NCI-H1436 treated with DMSO at 0.1 percent for 48 hours (cell line): ENCODE results near the gene MAPK8IP2.
"Not testable (repeated sequence)": the region's sequence is repeated elsewhere in the genome, so short reads cannot be mapped to it uniquely, and the experiment has no call there.

Source experiments
- DNase-seq: peaks from one replicate; lab custom pipeline; 2025; lab: John Stamatoyannopoulos, UW

MAPK8IP2 gene

DNA sequence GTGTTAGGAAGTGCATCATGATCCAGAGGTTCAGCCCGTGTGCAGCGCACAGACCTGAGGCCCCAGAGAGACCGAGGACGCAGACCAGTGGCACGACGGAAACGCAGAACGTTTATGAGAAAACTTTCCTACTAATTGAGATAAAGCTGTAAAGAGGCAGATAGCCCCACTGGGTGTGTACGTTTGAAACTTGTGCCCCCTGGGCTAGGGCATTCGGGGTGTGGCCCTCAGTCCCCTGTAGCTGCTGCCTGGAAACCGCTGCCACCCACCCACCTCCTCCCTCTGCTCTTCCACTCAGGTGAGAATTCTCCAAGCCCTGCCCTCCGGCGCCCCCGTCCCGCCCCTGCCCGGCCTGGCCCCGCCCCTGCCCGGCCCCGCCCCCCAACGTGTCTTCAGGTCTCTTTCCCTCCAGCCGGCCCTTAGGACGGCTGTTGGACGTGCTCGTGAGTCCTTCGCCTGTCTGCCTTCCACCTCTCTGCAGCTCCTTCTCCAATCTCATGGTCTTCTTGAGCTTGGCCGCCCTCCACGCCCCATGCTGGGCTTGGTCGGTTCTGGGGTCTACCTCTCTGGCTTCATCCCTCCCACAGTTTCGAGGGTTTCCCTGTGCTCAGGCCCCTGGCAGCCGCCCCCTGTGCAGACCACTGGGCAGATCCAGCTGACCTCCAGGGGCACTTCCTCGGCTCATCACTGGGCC is 12.1 kb downstream of the MAPK8IP2 start:
- no peak for DNase-seq

DNA sequence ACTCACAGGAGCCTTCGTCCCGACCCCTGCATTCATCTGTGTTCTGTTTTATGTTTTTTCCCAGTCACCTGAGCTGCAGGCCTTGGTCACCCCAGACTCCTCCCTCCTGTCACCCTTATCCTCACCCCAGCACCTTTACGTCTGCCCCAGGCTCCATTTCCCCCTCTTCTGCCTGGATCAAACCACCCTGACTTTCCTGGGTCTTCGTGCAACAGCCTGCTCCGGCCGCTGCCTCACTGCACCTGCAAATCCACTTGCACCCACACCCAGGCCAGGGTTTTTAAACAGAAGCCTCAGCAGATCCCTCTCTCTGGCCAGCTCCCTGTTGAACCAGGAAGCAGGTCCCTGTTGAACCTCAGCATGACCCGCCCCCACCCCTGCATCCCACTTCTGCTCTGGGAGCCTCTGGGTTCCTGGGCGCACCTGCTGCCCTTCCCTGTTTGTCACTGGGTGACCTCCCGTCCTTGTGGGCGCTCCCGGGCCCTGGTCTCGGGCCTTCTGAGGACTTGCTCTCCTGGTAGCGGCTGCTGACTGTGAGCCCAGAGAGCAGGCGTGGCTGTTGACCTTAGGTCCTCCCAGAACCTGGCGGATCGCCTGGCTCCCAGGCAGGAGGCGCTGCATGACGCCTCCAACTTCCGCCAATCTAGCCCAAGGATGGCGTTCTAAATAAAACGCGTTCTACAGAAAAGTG is 12.8 kb downstream of the MAPK8IP2 start:
- DNase-seq = no peak

DNA sequence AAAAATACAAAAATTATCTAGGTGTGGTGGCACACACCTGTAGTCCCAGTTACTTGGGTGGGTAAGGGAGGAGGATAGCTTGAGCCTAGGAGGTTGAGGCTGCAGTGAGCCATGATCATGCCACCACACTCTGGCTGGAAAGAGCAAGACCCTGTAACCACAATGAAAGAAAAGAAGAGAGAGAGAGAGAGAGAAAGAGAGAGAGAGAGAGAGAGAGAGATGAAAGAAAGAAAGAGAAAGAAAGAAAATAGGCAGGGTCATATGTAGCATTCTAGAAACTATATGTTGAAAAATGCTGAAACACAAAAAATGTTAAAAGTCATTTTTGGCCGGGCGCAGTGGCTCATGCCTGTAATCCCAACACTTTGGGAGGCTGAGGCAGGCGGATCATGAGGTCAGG is 13.7 kb downstream of the MAPK8IP2 start:
- DNase-seq = not testable (repeated sequence)

DNA sequence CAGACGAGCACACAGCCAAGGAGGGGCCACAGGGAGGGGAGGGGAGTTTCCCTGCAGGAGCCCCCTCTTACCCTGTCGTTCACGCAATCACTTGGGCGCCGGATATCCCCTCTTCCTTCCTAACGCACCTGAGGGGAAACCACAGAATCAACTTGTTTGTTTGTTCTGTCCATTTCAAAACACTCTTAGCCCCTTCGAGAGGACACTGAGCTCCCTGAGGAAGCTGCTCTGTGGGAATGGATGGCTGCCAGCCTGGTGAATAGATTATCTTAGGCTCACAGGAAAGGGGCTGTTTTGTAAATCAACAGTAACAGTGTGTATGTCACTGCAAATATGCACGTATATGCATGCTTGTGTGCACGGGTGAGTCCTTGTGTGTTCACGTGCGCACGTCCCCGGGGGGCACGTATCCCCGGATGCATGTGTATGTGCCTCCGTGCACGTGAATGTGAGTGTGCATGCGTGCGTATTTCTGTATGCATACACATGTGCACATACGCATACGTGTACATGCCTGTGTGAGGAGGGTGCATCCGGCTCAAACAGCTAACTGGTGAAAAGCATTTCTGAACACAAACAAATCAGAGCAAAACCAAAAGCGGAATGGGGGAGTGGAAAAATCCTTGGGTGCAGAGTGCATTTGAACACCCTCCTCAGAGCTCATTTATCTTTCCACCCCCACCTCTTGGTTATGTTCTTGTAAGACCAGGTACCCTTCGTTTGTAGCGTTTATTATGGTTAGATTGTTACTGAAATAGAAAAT is 20.2 kb downstream of the MAPK8IP2 start:
- DNase-seq = no peak

DNA sequence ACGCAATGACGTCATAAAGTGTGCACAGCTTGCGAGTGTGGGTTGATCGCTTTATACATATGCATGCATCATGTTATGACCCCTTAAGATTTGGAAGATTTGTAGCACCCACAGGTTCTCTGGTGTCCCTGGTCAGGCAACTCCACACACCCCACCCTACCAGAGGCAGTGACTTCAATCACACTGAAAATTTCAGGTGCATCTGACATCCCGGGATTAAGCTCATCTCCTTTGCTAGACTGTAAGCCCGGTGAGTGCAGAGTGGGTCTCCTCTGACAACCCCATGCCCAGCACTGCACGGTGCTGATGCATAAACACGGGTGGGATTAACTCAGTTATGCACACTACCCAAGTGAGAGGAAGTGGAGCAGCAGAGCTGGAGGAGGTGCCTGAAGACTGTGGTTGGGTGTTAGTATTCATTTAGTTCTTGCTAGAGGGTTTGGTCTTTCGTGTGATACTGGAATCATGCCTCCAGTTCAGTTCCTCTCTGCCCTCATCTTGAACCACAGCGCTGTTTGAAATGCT is 20.8 kb downstream of the MAPK8IP2 start:
- DNase-seq = no peak

DNA sequence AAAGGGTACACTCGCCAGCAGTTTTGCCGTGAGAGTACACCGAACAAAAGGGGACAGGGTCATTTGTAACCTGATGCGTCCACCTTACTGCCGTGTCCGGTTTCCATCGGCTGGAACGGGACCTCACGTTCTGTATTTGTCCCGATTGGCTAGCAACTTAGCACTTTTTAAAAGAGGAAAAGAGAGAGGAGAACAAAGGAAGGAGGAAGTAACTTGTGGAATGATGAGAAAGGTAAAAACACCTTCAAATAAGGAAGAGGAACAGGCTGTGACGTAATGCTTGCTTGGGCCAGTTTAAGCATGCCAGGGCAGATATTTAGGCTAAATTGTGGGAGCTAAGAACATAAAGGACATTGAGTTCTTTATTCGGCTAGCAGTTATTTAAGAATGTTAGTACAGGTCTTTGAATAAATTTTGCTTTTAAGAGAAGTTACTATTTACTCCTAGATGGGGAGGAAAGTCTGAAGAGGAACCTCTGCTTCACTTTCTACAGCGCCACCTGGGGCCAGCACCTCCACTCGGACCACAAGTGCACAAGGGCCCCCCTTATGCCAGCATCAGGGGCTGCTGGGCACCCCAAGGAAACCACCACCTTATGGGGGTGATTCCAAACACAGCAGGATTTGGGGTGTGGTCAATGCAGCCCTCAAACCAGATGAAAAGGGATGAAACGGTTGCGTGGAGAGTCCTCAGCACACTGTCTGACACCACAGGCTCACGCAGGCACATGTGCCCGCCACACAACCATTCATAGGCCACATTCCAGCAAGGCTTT is 21.5 kb downstream of the MAPK8IP2 start:
- DNase-seq = no peak

DNA sequence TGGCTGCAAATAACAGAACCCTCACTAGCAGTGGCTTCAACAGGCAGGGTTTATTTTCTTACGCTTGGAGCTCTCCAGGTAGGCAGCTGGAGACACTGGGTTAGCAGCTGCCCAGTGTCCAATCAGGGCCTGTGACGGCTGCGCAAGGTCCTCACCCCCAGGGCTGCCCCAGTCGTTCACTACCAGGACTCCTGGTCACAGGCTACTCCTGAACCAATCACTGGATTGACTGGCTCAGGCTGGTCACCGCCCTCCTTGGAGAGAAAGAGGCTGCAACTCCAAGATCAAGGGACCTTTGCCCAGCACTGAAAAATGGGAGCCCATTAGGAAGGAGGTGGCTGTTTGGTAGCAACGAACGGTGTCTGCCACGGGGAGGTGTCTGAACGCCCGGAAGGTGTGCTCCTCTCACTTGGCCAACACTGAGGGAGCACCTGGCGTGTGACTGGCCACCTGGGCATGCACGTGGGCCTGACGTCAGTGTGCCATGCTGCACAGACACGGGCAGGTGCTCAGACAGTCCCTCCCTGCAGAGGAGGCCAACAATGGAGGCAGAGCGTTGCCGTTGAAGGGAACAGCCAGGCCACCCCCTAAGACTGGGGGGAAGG is 22.2 kb downstream of the MAPK8IP2 start:
- peak; percentile 53 for DNase-seq

DNA sequence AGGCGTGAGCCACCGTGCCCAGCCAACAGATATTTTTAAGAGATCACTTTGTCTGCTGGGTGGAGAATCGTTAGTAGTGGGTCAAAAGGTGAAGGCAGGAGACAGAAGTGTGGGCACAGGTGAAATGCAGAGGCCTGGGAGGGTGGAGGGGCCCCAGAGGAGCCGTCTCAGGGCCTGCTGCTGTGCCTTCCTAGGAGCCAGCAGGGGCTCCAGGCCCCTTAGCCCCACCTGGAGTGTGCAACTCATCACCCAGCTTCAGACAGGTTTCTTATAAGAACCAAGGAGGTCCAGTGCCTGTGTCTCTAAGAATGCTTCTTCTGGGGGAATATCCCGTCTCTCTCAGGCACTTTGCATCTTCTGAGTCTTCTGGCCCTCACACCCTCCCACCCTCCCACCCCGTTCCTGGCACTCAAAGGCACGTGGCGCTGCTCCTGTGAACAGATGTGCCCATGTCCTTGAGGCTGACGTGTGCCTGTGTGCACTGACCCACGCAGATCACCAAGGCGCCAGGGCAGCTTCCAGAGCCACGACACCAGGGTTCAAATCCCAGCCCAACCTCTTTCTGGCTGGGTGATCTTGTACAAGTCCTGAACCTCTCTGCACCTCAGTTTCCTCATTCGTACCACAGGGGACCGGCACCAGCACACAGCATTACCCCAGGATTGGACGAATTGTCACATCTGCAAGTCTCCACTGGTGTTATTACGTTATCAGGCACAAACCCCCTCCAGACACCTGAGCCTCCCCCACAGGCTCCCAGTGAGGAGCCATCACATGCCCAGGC is 23.9 kb downstream of the MAPK8IP2 start:
- DNase-seq = no peak

DNA sequence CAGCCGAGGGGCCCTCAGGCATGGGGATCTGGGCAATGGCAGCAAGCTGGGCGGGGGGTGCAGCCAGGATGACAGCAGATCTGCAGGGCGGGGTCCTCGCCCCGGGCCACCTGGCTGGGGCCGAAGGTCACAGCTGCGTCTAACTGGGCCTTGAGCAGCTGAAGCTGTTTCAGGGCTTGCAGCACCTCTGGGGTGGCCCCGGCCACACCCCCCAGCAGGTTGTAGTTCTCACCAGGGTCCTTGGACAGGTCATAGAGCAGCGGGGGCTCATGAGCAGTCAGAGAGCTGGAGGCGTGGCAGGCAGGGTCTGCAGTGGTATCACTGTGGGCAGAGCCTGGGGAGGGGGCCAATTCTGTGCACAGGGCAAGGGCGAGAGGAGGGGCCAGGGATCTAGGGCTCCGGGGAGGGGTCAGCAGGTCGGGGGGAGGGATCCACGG is 24.6 kb downstream of the MAPK8IP2 start:
- no peak for DNase-seq

DNA sequence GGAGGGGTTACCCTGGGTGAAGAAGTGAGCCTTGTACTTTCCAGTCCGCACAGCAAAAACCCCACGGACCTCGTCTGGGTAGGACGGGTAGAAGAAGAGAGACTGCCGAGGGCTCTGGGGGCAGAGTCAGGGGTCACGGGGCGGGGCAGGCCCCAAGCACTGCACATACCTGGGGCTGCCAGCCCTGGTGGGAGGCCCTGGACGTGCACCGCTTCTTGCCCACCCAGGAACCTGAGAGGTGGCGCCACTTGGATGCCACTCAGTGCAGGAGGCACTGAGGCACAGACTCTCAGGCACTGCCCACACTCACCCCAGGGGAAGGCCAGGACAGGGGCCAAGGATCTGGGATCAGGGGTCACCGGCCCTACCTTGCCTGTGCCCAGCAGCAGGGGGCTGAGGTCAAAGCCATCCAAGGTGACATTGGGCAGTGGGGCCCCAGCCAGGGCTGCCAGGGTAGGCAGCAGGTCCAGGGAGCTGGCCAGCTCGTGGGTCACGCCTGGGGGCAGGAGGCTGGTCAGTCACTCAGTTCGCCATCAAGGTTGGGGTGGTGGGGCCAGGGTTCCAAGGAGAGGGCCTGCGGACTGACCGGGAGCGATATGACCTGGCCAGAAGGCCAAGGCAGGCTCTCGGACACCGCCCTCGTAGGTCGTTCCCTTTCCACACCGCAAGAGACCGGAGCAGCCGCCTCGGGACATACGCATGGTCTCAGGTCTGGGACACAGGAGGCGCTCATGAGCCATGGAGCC is 25.1 kb downstream of the MAPK8IP2 start:
- DNase-seq = no peak

DNA sequence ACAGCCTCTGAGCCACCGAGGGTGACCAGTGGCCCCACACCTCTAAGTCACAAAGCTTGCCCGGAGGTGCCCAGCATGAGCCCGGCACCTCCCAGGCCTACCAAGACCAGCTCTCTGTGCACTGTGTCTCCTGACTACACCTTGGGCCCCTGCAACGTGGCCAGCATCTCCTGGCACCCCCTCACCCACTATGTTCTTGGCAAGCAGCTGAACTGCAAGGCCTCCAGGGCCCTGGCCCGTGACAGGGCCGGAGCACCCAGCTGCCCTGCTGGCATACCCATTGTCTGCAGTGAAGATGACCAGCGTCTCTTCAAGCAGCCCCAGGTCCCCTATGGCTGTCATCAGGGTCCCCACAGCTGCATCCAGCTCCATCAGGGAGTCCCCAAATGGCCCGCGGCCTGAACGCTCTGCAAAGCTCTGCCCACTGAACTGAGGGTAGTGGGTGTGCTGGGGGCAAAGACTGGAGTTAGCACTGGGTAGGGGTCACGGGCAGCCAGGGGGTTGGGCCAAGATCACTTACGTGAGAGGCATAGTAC is 25.8 kb downstream of the MAPK8IP2 start:
- no peak for DNase-seq

DNA sequence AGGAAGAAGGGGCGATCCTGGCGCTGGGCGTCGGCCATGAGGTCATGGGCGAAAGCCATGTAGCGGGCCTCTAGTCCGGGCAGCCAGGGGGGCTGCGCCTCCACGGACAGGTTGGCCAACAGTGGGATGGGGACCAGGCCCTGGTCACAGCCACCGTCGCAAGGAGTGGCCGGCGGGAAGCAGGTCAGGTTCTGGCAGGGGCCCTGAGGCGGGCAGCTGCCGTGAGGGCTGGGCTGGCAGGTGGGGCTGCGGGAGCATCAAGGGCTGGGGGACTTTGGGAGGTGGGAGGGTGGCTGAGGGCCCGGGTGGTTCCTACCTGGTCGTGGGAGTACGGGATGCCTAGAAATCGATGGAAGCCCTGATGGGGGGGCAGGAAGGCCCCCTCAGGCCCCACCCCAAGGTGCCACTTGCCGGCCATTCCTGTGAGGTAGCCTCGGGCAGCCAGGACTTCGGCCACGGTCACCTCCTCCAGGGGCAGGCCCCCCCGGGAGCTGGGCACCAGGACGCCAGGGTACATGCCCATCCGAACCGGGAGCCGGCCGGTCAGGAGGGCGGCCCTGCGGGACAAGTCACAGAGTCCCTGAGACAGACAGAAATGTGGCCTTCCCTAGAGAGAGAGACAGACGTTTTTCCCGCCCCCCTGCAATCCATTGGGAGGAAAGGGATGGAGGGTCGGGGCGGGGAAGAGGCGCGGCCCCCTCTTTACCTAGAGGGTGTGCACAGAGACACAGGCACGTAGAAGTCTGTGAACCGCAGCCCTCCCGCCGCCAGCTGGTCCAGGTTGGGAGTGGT is 26.5 kb downstream of the MAPK8IP2 start:
- DNase-seq = no peak

DNA sequence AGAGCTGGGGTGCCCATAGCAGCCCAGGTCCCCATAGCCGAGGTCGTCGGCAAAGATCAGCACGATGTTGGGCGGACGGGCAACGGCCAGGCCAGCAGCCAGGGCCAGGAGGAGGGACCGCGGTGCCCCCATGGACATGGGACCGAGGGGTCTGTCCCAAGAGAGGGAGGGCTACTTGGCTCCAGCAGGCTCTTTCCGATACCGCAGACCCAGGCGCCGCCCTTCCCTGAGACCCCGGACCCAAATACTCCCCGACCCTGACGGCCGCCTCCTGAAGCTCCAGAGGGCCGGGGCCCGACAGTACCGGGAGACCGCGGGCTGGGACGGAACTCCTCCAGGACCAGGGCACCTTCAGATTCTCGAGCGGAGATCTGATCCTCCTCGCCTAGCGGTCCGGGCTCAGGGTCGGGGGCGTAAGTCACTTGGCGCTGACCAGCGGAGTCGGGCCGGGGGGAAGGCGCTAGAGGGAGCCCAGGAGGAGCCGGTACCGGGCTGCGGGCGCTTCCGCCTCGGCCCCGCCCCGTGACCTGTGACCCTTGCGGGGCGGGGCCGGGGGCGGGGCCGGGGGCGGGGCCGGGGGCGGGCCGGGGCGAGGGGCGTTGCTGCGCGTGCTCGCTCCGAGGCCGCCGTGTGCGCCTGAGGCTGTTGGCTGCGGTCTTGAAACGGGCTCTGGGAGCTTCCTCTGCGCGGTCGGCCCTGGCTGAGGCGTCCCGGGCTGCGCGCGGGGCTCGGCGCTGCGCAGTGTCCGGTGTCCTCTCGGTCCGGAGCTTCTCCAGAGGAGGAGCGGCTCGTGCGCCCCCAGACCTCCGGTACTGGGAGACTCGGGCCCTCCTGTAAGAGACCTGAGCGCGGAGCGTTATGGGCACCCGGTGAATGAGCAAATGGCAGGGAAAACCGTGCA is 27.3 kb downstream of the MAPK8IP2 start, which contains the start of gene ARSA:
Gene ARSA (minus strand): TSS at position 511 of the 901 bp plus-strand sequence. CDS start 373 bp downstream, at position 138.
- no peak for DNase-seq

DNA sequence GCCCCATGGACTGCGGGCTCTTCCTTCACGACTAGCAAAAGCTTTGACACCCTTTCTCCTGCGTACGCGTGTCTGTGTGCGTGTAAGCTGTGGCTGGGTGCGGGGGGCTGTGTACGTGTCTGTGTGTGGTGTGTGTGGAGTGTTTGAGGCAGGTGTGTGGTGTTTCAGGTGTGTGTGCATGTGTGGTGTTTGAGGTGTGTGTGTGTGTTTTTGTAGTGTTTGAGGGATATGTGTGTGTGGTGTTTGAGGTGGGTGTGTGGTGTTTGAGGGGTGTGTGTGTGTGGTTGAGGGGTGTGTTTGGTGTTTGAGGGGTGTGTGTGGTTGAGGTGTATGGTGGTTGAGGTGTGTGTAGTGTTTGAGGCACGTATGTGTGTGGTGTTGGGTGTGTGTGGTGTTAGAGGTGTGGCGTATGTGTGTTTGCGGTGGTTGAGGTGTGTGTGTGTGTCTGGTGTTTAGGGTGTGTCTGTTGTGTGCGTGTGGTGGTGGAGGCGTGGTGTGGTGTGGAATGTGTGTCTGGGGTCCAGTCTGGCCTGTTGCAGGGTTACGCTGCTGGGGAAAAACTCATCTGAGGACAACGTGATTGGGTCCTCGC is 28.0 kb downstream of the MAPK8IP2 start:
- DNase-seq = no peak

DNA sequence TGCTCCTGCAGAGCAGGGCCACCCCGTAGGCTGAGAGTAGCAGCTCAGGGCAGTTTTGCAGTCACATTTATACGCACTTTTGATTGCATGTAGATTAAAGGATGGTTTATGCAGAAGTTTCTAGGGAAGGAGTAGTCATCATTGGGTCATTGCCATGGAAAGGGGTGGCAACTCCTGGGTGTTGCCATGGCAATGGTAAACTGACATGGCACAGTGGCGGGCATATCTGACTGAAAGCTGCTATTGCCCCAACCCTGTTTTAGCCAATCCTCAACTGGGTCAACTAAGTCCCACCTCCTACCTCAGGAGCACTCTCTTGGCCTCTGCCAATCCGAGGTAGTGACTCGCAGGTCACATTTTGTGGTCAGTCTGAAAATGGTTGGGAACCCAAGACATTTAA is 29.8 kb downstream of the MAPK8IP2 start:
- no peak for DNase-seq

DNA sequence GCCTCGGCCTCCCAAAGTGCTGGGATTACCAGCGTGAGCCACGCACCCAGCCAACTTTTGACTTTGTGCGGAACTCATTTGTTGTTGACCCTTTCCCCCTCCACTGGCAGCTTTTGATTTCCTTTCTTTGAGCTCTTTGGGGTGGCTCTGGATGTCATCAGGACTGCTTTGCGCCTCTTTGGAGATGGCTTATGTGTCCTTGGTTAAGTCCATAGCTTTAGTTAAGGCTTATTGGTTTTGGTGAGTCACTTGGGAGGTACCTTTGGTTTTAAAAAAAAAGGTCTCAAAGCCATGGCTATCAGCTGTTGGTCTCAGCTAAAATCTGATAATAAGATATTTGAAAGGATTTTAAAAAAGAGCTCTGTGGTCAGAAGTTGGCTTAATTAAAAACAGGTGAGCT is 32.5 kb downstream of the MAPK8IP2 start:
- no peak for DNase-seq

DNA sequence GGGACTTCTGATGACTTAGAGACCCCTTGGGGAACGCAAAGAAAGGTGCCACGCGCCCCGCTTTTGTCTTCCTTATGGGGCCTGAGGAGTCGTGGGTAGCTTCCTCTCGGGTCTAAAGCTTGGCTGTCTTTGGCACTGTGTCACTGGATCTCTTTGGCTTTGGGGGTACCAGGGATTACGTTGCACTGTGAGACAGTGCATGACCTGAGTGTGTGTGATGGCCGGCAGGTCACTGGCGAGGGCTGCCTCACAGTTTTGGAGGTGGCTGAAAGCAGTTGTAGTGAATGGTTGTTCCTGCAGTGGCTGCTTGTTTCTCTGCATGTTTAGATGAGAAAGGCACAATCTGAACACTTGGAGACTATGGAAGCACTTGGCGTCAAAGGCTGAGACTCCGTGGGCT is 33.2 kb downstream of the MAPK8IP2 start:
- no peak for DNase-seq
